Ammon's horn (tissue), 1 donor: Measurements from ENCODE around the gene IMPG2.
"Not testable (repeated sequence)": the region's sequence is repeated elsewhere in the genome, so short reads cannot be mapped to it uniquely, and the experiment has no call there.

Experiments
- DNase-seq: peaks from one replicate; pipeline ENCODE4 v3.0.0-alpha.2; 2016; ENCODE audit warnings: low spot score

IMPG2 gene

DNA sequence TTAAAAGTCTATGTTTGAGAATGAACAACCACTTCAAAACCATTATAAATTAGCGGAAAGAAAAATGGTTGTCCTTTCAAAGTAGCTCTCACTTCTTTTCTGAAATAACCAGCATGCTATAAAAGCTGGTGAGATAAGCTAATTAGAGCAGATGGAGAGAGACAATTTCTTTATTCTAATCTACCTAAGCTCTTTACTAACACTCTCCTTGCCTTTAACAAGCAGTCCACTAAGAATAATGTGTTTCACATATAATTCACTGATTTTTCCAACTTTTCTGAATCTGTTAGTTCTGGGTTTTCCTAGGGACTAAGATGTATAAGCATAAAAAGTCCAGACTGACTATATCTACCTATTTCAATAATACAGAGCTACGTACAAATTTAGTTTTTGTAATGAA lies at the start of gene IMPG2:
Gene IMPG2 (minus strand): TSS at position 101 of the 400 bp plus-strand sequence. CDS start 203 bp downstream, outside the sequence.
- no peak for DNase-seq

DNA sequence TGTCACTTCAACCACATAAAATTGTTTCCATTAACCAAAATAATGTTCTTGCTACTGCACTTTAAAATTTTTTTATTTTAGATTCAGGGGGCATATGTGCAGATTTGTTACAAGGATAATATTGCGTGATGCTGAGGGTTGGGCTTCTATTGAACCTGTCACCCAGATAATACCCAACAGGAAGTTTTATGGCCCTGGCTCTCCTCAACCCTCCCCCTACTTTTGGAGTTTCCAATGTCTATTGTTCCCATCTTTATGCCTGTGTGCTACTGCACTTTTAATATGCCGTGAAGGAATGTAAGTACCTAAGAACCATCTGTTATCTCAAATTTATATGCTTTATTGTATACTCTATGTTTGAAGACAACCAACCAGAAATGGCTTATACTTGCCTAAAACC lies 42.0 kb upstream of the IMPG2 start:
- DNase-seq: no peak

DNA sequence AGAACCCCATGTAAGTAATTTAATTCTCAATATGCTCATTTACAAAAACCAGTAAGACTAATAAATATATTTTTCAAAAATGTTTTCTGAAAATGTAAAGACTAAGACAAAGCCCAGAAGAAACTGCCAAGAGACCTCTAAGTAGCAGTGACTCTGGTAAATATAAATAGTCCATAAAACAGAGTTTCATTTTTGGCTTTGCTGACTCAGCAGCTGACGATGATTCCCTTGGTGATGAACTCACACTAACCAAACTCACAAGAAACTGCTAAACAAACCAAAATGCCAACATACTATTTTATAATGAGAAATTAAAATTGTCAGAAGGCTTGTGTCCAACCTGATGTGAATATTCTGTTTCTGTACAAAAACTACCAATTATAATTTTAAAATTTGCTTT lies 31.5 kb upstream of the IMPG2 start:
- DNase-seq: no peak

GRCh38 chr3:101340591-101340990 lies 20.2 kb upstream of the IMPG2 start:
- no peak for DNase-seq

- no peak for DNase-seq
Observed at GRCh38 chr3:101333883-101334282, 13.5 kb upstream of the IMPG2 start.

- DNase-seq: no peak
Observed at GRCh38 chr3:101329016-101329673, 8.8 kb upstream of the IMPG2 start.

GRCh38 chr3:101325393-101326134 lies 5.2 kb upstream of the IMPG2 start:
- no peak for DNase-seq

GRCh38 chr3:101319531-101319930 lies 844 bp downstream of the IMPG2 start:
- no peak for DNase-seq

DNA sequence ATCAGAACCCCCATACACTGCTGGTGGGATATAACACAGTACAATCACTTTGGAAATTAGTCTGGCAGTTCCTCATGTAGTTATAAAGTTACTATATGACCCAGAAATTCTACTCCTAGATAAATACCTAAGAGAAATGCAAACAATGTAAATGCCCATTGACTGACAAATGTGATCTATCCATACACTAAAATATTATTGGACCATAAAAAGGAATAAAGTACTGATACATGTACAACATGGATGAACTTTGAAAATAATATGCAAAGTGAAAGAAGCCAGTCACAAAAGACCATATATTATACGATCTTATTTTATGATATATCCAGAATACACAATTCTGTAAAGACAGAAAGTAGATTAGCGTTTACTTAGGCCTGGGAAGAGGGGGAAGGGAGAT lies 7.8 kb downstream of the IMPG2 start:
- no peak for DNase-seq

GRCh38 chr3:101311676-101312075 lies 8.7 kb downstream of the IMPG2 start:
- DNase-seq: no peak

DNA sequence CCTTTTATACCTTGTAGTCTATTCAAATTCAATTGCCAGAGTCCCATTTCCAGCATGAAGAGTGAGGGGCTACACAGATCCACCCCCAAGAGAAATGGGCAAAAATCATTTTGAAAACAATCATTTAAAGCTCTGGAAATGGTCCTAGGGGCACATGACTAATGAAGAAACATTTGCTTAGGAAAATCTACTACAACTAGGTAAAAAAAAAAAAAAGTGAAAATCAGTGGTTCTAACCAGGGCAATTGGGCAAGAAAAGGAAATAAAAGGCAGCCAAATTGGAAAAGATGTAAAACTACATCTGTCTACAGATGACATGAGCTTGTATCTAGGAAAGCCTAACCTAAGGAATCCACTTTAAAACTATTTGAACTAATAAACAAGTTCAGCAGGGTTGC lies 9.4 kb downstream of the IMPG2 start:
- no peak for DNase-seq

DNA sequence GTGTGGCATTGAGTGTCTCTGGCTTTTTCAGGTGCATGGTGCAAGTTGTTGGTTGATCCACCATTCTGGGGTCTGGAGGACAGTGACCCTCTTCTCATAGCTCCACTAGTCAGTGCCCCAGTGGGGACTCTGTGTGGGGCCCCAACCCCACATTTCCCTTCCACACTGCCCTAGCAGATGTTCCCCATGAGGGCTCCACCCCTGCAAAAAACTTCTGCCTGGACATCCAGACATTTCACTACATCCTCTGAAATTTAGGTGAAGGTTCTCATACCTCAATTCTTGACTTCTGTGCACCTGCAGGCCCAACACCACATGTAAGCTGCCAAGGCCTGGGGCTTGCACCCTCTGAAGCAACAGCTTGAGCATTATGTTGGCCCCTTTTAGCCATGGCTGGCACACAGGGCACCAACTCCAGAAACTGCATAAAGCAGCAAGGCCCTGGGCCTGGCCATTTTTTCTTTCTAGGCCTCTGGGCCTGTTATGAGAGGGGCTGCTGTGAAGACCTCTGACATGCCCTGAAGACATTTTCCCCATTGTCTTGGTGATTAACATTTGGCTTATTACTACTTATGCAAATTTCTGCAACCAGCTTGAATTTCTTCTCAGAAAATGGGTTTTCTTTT lies 12.1 kb downstream of the IMPG2 start:
- not testable (repeated sequence) for DNase-seq

DNA sequence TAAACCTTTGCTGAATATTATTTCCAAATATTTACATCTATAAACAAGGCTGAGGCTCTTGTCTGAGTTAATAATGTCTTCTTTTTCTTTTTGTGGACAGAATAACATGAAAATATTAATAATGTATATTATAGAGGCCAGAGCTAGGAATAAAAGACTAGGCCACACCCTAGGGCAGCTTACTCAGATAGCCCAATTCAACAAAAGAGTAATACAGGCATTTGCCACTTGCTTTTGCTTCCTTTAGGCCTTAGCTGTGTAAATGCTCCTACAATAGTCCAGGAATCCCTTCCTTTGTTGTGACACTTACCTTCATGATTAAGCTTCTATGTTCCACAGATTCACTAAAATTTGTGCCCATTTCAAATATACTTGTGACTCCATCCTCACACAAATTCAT lies 16.5 kb downstream of the IMPG2 start:
- DNase-seq: no peak

- no peak for DNase-seq
Observed at GRCh38 chr3:101303089-101303731, 17.2 kb downstream of the IMPG2 start.

DNA sequence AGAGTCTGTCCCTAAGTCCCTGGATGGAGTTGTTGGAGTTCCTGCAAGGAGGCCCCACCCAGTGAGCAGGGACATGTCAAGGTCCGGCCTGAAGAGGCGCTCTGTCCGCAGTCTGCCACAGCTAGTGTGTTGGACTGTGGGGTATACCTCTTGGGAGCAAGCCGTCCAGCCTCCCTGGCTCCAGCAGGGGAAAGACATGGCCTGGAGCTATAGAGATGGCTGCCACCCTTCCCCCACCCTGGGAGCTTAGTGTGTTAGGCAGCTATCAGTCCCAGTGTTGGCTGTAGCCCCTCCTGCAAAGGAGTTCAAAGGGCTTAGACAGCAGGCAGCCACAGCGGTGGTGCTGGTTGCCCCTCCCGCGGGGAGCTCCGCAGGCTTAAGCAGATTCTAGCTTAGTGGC lies 20.3 kb downstream of the IMPG2 start:
- no peak for DNase-seq

GRCh38 chr3:101292027-101292426 lies 28.3 kb downstream of the IMPG2 start:
- no peak for DNase-seq

DNA sequence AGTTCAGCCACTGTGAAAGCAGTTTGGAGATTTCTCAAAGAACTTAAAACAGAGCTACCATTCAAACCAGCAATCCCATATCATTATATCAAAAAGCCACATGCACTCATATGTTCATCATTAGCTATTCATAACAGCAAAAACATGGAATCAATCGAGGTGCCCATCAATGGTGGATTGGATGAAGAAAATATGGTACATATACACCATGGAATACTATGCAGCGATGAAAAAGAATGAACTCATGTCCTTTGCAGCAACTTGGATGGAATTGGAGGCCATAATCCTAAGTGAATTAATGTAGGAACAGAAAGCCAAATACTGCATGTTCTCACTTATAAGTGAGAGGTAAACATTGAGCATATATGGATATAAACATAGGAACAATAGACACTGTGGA lies 32.1 kb downstream of the IMPG2 start:
- DNase-seq: no peak

DNA sequence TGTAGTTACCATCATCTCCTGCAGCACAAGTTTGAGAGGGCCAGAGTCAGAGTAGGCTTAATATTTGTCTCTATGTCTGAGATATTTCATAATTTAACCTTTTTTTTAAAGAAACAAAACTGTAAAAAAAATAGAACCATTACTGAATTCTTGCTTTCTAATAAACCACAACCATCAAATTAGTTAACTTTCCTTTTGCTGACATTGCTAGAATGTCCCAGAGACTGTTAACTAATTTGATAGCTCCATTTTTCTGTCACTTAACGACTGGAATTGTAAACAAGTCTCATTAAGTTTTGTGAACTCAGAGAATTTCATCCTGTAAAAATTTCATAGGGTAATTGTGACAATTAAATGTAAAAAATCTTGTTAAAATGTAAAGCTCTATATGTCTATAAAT lies 35.6 kb downstream of the IMPG2 start:
- DNase-seq: no peak

DNA sequence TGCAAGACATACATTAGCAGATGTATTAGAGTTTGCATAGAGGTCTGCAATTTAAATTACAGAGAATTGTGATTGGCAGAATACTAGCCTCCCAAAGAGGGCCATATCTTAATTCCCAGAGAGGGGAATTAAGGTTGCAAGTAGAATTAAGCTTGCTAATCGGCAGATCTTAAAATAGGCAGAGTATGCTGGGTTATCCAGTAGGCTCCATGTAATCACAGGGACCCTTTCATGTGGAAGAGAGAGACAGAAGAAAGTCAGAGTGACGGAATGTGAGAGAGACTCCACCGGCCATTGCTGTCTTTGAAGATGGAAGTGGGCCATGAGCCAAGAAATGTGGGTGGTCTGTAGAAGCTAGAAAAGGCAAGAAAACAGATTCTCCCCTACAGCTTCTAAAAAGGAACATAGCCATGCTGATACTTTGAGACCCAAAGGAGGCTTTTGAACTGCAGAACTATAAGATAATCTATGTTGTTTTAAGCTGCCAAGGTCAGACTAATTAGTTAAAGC lies 38.8 kb downstream of the IMPG2 start:
- no peak for DNase-seq

DNA sequence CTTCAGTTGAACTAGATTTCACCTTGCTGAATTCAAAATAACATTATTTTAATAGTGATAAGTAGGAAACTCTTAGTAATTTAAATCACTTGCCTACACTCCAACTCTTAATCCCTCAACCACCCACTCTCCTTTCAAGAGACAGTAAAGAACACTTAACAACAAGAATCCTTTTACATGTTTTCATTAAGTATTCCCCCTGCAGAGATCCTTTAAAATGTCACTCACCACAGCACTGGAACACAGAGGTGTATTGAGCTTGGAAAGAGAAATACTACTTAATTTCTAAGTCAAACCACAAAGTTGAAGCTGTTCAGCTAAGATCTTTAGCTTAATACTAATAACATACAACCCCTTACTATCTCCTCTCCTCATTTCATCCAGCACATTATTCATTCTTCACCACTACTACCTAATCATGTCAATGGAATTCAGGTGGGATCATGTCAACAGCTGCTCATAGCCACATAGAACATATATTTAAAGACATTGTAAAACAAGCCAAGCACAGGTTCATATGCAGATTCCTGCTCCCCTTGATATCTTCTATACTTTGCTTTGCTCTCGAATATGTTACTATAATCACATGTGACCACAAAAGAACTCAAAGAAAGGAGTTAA lies 40.5 kb downstream of the IMPG2 start:
- no peak for DNase-seq

DNA sequence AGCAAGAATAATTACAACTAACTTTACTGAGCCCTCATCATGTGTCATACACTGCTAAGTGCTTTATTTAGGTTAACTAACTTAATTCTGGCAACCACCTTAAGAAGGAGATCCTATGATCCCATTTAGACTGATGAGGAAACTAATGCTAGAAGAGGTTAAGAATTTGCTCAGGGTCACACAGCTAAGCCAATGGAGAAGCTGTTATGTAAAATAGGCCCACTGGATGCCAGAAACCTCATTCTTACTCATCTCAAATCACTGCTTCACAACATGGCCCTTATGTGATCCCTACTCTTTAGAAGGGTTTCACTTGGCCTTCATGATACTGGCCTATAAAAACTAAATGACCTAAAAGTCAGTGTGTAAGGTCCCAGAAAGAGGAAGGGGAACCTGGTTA lies 41.2 kb downstream of the IMPG2 start:
- no peak for DNase-seq

GRCh38 chr3:101278727-101279126 lies 41.6 kb downstream of the IMPG2 start:
- no peak for DNase-seq
